KOPT-K1 (cell line): ENCODE measurements around the gene ARHGAP33.
A peak's percentile ranks its signal among the peaks of the same experiment; 100 is the strongest.

Experiments
- H3K27ac ChIP-seq: fragments of 200-600 bp; sonication (generic); 2 replicates; pipeline ENCODE4 v1.5.1; 2016; ENCODE audit warnings: antibody characterized with exemption, mild to moderate bottlenecking, low read depth, low read length; ENCODE audit not compliant: poor library complexity, severe bottlenecking
- H3K36me3 ChIP-seq: fragments of 200-600 bp; sonication (generic); 2 replicates; pipeline ENCODE4 v1.5.1; 2017; ENCODE audit warnings: antibody characterized with exemption, mild to moderate bottlenecking, low read length, moderate library complexity; ENCODE audit not compliant: insufficient read depth
- H3K9me3 ChIP-seq: fragments of 200-600 bp; sonication (generic); 2 replicates; pipeline ENCODE4 v1.5.1; 2017; ENCODE audit warnings: antibody characterized with exemption, low read length, mild to moderate bottlenecking; ENCODE audit not compliant: insufficient read depth, poor library complexity, severe bottlenecking

Gene ARHGAP33

GRCh38 chr19:35736913-35737886, 38.2 kb upstream of the ARHGAP33 start:
- Histone ChIP-seq H3K9me3 (no peaks in the 10 kb centered on the region), H3K27ac (no peak overlapping the region), H3K36me3 (peaks cover 73% of the 10 kb centered on the region)

- Histone ChIP-seq H3K27ac (no peak overlapping the region), H3K36me3 (peaks cover 62% of the 10 kb centered on the region)
These were observed 37.1 kb upstream of the ARHGAP33 start for GRCh38 chr19:35738021-35738886.

DNA sequence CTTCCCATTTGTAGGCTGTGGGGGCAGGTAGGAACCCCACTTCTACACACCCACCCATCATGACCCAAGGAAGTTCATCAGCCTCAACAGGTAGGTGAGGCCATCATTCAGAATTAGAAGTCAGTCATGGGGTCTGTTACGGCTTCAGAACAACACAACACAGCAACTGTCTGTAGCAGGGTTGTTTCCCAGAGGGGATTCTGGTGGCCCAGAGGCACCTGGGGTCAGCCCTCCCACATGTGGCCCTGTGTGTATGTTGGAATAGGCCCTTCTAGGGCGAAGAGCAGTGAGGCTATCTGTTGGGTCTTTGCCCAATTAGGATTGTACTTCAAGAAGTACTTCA, 36.5 kb upstream of the ARHGAP33 start:
- H3K27ac ChIP-seq, result no peak overlapping the region
- peaks cover 56% of the 10 kb centered on the region for H3K36me3 ChIP-seq
- H3K9me3 ChIP-seq, result no peaks in the 10 kb centered on the region

More at GRCh38 chr19:35738021-35738886, 37.1 kb upstream of the ARHGAP33 start:
- no peaks in the 10 kb centered on the region for H3K9me3 ChIP-seq

- peaks cover 50% of the 10 kb centered on the region for H3K36me3 ChIP-seq
- peak overlapping the region; percentile 55 for H3K27ac ChIP-seq
- no peaks in the 10 kb centered on the region for H3K9me3 ChIP-seq
These were observed 35.9 kb upstream of the ARHGAP33 start for GRCh38 chr19:35739275-35740107.

- H3K9me3 ChIP-seq, result no peaks in the 10 kb centered on the region
- peak overlapping the region; percentile 55 for H3K27ac ChIP-seq
- peaks cover 44% of the 10 kb centered on the region for H3K36me3 ChIP-seq
These were observed 35.3 kb upstream of the ARHGAP33 start for GRCh38 chr19:35740108-35740422.

GRCh38 chr19:35740423-35741202, 34.8 kb upstream of the ARHGAP33 start:
- Histone ChIP-seq H3K27ac (peak overlapping the region; percentile 55), H3K36me3 (peaks cover 39% of the 10 kb centered on the region), H3K9me3 (no peaks in the 10 kb centered on the region)

DNA sequence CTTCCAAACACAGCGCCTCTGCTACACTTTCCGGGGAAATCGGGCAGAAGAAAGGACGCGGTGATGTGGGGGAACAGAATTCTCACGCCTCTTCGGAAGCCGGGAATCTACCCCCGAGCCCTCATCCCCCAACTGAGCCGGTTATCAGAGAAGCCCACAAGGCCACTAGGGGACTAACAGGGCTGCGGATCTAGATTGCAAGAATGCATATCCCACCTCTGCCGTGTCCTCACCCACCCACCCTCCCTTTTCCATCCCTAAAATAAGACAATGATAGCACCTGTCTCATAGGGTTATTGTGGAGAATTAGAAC, 34.2 kb upstream of the ARHGAP33 start:
- peak overlapping the region; percentile 55 for H3K27ac ChIP-seq
- H3K9me3 ChIP-seq, result no peaks in the 10 kb centered on the region
- H3K36me3 ChIP-seq, result peaks cover 33% of the 10 kb centered on the region

DNA sequence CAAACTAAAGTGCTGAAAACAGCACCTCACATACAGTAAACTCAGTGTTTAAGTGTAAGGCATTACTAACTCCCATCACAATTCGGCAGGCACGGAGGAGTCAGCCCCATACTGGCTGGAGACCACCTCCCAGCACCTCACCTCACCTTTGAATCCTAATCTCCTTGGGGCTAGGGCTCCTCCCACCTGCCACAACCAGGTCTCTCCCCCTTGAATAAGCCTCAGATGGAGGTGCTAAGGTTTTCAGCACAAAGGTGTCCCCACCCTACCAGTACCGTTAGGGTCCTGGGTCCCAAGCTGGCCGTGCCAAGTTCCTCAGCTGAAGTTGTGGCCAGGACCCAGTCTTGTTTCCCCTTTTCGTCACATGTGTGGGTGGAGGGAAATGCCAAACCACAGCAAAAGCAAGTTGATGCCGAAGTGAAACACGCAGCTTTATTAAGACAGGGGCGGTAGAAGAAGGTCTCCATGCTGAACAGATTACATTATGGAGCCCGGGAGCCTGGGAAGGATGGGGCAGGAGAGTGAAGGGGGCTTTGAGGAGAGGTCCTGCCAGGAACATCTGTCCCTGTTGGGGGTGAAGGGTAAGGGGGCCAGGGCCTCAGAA, 33.1 kb upstream of the ARHGAP33 start, which contains the start of gene IGFLR1:
TSS of gene IGFLR1 (minus strand) at position 332 of the 604 bp plus-strand sequence. CDS start 1,272 bp downstream, outside the sequence.
- peak within 1 kb of the TSS; percentile 30 for H3K27ac ChIP-seq
- no peaks in the 10 kb centered on the region for H3K9me3 ChIP-seq
- peaks cover 23% of the 10 kb centered on the region for H3K36me3 ChIP-seq

GRCh38 chr19:35743640-35744429, 31.5 kb upstream of the ARHGAP33 start:
- H3K9me3 ChIP-seq, result no peaks in the 10 kb centered on the region
- peaks cover 6% of the 10 kb centered on the region for H3K36me3 ChIP-seq
- H3K27ac ChIP-seq, result no peak overlapping the region

DNA sequence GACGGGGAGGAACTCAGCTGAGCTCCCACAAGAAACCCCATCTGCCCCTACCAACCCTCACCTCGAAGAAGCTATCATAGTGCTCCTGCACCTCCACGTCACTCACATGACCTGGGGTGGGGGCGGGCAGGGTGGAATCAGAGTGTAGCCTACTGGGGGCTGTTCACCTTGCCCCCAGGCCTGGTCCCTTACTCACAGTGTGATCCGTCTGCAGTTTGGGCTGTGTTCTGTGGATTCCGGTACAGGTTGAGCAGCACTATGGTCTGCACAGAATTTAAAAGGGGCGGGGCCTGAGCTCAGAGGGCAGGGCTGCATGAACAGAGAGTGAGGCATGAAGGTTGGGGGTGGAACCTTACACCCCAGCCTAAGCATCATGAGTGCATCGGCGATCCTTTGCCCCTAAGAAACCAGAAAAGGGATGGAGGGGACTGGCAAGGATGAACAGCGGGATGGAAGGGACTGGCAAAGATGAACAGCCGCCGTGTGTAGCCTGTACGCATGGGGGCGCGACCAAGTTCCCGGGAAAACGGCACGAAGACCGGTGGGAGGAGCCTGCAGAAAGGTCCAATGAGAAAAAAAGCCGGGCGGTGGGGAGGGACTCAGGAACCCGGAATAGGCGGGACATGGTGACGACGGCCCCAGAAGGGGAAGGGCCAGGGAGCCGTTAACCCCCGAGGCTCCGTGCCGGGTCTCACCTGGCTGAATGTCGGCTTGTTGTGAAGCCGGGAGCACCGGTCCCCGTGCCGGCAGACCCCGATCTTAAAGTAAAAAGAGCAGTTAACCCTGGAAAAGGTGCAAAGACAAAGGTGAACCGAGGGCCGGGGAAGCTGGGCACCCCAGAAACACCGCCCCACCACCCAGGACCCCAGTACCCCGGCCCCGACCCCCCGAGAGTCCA, 30.7 kb upstream of the ARHGAP33 start:
- H3K9me3 ChIP-seq, result no peaks in the 10 kb centered on the region
- no peaks in the 10 kb centered on the region for H3K36me3 ChIP-seq
- peak overlapping the region; percentile 88 for H3K27ac ChIP-seq

GRCh38 chr19:35745328-35746086, 29.9 kb upstream of the ARHGAP33 start, which contains the start of the genes PSENEN and U2AF1L4:
Gene PSENEN, plus strand, starts transcription at chr19:35745651. Its CDS starts 280 bp downstream, at chr19:35745931.
Gene U2AF1L4, minus strand, starts transcription at chr19:35745418. Its CDS starts 27 bp downstream, at chr19:35745391.
- Histone ChIP-seq H3K27ac (peak within 1 kb of the TSS; percentile 88), H3K9me3 (no peaks in the 10 kb centered on the region), H3K36me3 (no peaks in the 10 kb centered on the region)

DNA sequence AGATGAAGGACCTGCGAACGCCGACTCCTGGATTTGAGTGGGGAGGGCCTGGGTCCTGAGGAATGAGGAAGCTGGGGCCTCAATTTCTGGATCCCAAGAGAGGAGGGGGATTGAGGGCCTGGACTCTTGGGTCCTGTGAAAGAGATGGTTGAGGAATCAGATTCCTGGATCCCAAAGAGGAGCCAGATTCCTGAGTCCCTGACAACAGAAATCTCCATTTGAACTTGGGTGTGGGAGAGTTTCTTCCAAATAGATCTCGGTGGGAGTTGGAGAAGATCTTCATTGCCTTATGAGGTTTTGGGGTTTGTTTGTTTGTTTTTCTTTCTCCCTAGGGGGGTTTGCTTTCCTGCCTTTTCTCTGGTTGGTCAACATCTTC, 29.3 kb upstream of the ARHGAP33 start:
- Histone ChIP-seq H3K36me3 (no peaks in the 10 kb centered on the region), H3K27ac (peak overlapping the region; percentile 88), H3K9me3 (no peaks in the 10 kb centered on the region)
